Transverse colon (tissue), 4 donors: ENCODE measurements around the gene PSKH1. TPM values are rescaled to one million over a fixed set of nuclear protein-coding genes. Genes with fewer than 3 reads are reported as not detected.
A peak's percentile ranks its signal among the peaks of the same experiment; 100 is the strongest.

Experiments
- DNase-seq: peaks from one replicate; pipeline ENCODE4 v3.0.0-alpha.2; 2019
- H3K27ac ChIP-seq, 4 donors: fragments of 200-600 bp; sonication (generic); 2 replicates each; pipeline ENCODE4 v1.5.1; 2016 to 2018; ENCODE audit warnings: inconsistent platforms in 4 of 4
- H3K27me3 ChIP-seq: fragments of 200-600 bp; sonication (generic); 2 replicates; pipeline ENCODE4 v1.5.1; 2017; ENCODE audit warnings: inconsistent platforms
- H3K36me3 ChIP-seq, 4 donors: fragments of 200-600 bp; sonication (generic); 2 replicates each; pipeline ENCODE4 v1.5.1; 2017 to 2019; ENCODE audit warnings: inconsistent platforms in 4 of 4
- H3K4me1 ChIP-seq, 4 donors: fragments of 200-600 bp; sonication (generic); 2 replicates each; pipeline ENCODE4 v1.5.1; 2017 to 2020; ENCODE audit warnings: inconsistent platforms in 4 of 4
- H3K4me3 ChIP-seq, 4 donors: fragments of 200-600 bp; sonication (generic); 1 replicate in 1 of 4; 2 replicates in 3 of 4; pipeline versions ENCODE4 v1.5.1 to v1.6.1; 2017 to 2019; ENCODE audit warnings: inconsistent platforms in 4 of 4
- H3K9me3 ChIP-seq, 2 donors: fragments of 200-600 bp; sonication (generic); 2 replicates each; pipeline ENCODE4 v1.5.1; 2017 to 2019; ENCODE audit warnings: inconsistent platforms in 2 of 2
- EP300 ChIP-seq: sonication (generic); formaldehyde crosslinking; IDR thresholded peaks from one replicate; pipeline ENCODE4 v1.6.1; 2017; ENCODE audit warnings: antibody characterized with exemption, low read depth
- POLR2A ChIP-seq: fragments of 450-650 bp; IDR thresholded peaks from one replicate; pipeline ENCODE4 v1.6.1; 2016; ENCODE audit warnings: antibody characterized with exemption, mild to moderate bottlenecking, moderate library complexity
- POLR2AphosphoS5 ChIP-seq, 3 donors: sonication (generic); formaldehyde crosslinking; IDR thresholded peaks; one replicate each; pipeline ENCODE4 v1.6.1; 2016; ENCODE audit warnings: antibody characterized with exemption in 3 of 3
- WGBS, 2 donors: methylation state at CpG; one replicate each; pipeline ENCODE4 v1.1.5; 2018; ENCODE audit warnings: low coverage in 1 of 2; 5-methylcytosine and 5-hydroxymethylcytosine counted together
- in situ Hi-C, 4 donors: fragments of 200-750 bp; cut with MboI; loops; one replicate each; pipeline versions ENCODE4 v1.15.0 to v1.15.1; 2017; ENCODE audit warnings: low sequenced_read_pairs in 3 of 4, low pct_ligation_motif_present in 1 of 4, low pct_unique_long_range_greater_than_20kb in 1 of 4
- intact Hi-C: fragments of 100-400 bp; cut with DNase I; formaldehyde crosslinking; loops from one replicate; pipeline ENCODE4 v1.15.1; 2023; ENCODE audit warnings: low total_unique reads
- total RNA-seq, 4 donors: library from RNA; depleted of rRNA; stranded (reverse); fragments of >200 nt; gene quantifications; one replicate each; pipeline ENCODE4 v1.1.0, GENCODE V29; 2016
- TF ChIP-seq, protein P1 (sequence below), 5 experiments: fragments of 200-600 bp in 3 of 5; fragments of 450-650 bp in 2 of 5; sonication (generic) in 3 of 5; IDR thresholded peaks; 1 replicate in 2 of 5; 2 replicates in 3 of 5; pipeline ENCODE4 v1.5.1; 2016 to 2017; ENCODE audit warnings: antibody characterized with exemption in 5 of 5, inconsistent platforms in 3 of 5, mild to moderate bottlenecking in 2 of 5, moderate library complexity in 1 of 5

The PSKH1 gene
- total RNA-seq, 4 donors from 2014 or later: 24.1 to 132 (median 56.2) TPM

DNA sequence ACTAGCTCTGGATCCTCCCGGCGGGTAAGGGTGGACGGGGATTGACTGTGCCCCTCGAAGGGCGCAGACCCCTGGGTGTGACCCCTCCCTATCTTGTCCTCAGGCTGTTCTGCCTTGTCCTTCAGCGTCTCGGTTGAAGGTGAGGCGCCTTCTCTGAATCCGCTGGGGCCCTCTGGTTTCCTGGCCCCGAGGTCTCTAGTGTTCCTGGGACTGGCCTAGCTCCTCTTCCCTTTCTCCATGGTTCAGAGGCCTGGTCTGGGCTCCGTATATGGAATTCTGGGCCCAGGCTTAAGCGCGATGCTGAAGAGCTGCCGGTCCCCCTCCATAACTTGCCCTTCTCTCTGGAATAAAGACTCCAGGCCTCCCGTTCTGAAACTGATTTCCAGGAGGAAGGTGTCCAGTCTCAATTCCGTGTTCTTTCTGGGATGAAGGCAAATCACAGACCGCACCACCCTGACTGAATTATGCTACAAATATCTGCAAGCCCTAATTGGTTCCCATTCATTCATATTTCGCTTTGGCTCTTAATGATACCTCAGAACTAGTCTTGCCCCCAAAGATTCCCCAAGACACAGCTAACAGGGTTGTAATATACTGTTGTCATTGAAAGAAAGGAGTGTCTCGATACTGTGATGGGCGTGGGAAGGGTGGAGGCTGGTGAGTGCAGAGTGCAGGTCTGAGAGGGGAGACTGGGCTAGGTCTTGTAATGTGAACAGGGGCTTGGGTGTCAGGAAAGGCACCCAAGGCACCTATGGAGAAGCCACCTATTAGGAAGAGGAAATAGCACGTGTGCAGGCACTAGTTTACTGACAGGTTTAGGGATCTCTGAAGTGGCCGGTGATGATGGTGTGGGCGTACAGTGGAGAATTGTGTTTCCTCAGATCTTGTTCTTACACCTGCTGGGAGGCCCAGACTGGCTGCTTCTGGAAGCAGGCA, 19.4 kb upstream of the PSKH1 start:
- H3K36me3 ChIP-seq: peaks cover 0 to 22% (median 7%) of the 10 kb centered on the region in 4 donors

DNA sequence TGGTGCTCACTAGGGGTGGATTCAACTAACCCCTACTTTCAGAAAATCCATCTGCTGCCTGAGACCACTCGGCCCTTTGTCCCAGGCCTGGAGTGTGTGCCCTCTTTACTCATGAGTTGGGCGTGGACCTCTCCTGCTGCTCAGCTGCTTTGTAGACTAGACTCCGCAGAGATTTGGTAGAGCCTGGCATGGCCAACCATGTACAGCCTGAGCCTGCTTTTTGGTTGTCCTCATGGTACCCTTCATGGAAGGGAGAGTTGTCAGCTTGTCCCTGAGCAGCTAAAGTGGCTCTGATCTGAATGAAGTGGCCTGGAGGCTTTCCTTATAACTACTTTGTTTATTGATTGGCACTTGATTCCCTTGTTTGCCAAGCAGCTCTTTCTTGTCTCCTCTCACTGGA, 18.7 kb upstream of the PSKH1 start:
- peaks cover 0 to 27% (median 10%) of the 10 kb centered on the region in 4 donors for H3K36me3 ChIP-seq
- 61% methylated on average over 3 of the region's 3 CpGs; no CpG with 5 or more reads in 1 of the 2 donors for WGBS, 2 donors

More for the DNA sequence above, 19.4 kb upstream of the PSKH1 start:
- intact Hi-C loops (no loop called here), in situ Hi-C loops (no loop called here)
- H3K4me3 ChIP-seq: peak overlapping the region; percentile 75 to 96 (median 87)
- TF ChIP-seq POLR2AphosphoS5 (IDR thresholded peaks at IDR 0.05): peak in 1 of 3 donors; percentile 34
- TF ChIP-seq, protein P1, sequence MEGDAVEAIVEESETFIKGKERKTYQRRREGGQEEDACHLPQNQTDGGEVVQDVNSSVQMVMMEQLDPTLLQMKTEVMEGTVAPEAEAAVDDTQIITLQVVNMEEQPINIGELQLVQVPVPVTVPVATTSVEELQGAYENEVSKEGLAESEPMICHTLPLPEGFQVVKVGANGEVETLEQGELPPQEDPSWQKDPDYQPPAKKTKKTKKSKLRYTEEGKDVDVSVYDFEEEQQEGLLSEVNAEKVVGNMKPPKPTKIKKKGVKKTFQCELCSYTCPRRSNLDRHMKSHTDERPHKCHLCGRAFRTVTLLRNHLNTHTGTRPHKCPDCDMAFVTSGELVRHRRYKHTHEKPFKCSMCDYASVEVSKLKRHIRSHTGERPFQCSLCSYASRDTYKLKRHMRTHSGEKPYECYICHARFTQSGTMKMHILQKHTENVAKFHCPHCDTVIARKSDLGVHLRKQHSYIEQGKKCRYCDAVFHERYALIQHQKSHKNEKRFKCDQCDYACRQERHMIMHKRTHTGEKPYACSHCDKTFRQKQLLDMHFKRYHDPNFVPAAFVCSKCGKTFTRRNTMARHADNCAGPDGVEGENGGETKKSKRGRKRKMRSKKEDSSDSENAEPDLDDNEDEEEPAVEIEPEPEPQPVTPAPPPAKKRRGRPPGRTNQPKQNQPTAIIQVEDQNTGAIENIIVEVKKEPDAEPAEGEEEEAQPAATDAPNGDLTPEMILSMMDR (IDR thresholded peaks at IDR 0.05): no peak
- peak; percentile 28 for DNase-seq
- H3K27ac ChIP-seq: peak overlapping the region; percentile 85 to 90 (median 88)
- WGBS, 2 donors: 8 to 18% methylated on average over 8 to 23 of the region's 23 CpGs
- H3K27me3 ChIP-seq: no peaks in the 10 kb centered on the region
- no peaks in the 10 kb centered on the region for H3K9me3 ChIP-seq
- H3K4me1 ChIP-seq: peaks cover 17 to 27% (median 21%) of the 10 kb centered on the region in 4 donors

DNA sequence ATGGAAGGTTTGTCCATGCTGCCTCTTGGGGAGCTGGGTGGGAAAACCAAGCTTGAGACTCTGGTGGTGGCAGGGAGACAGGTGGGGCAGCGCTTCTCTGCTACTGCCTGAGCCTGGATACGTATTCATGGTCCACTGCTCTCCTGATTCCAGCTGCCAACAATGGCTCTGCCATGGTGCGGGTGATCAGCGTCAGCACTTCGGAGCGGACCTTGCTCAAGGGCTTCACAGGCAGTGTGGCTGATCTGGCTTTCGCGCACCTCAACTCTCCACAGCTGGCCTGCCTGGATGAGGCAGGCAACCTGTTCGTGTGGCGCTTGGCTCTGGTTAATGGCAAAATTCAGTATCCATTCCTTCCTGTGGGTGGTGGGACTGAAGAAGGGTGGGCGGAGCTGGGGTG, 16.0 kb upstream of the PSKH1 start:
- H3K27ac ChIP-seq: no peak overlapping the region
- no peak for TF ChIP-seq POLR2AphosphoS5 (IDR thresholded peaks at IDR 0.05)
- no peak for TF ChIP-seq EP300
- TF ChIP-seq, protein P1 (IDR thresholded peaks at IDR 0.05): no peak
- TF ChIP-seq POLR2A: no peak
- peaks cover 17 to 27% (median 21%) of the 10 kb centered on the region in 4 donors for H3K4me1 ChIP-seq
- no peaks in the 10 kb centered on the region for H3K9me3 ChIP-seq
- no peaks in the 10 kb centered on the region for H3K27me3 ChIP-seq
- no peak for DNase-seq
- H3K36me3 ChIP-seq: peaks cover 0 to 50% (median 21%) of the 10 kb centered on the region in 4 donors
- in situ Hi-C loops (no loop called here), intact Hi-C loops (no loop called here)
- 92% methylated on average over 9 of the region's 11 CpGs; no CpG with 5 or more reads in 1 of the 2 donors for WGBS, 2 donors
- no peak overlapping the region for H3K4me3 ChIP-seq

More for the DNA sequence above, 18.7 kb upstream of the PSKH1 start:
- intact Hi-C loops (no loop called here), in situ Hi-C loops (no loop called here)
- Histone ChIP-seq H3K9me3 (no peaks in the 10 kb centered on the region), H3K27me3 (no peaks in the 10 kb centered on the region), H3K27ac (peak overlapping the region; percentile 11 to 90 (median 88)), H3K4me3 (peak overlapping the region in 3 of 4 donors; percentile 75 to 88 (median 86)), H3K4me1 (peaks cover 17 to 27% (median 21%) of the 10 kb centered on the region in 4 donors)
- no peak for DNase-seq
- no peak for TF ChIP-seq POLR2AphosphoS5 (IDR thresholded peaks at IDR 0.05)
- no peak for TF ChIP-seq EP300
- TF ChIP-seq, protein P1 (IDR thresholded peaks at IDR 0.05): no peak
- TF ChIP-seq POLR2A: no peak

DNA sequence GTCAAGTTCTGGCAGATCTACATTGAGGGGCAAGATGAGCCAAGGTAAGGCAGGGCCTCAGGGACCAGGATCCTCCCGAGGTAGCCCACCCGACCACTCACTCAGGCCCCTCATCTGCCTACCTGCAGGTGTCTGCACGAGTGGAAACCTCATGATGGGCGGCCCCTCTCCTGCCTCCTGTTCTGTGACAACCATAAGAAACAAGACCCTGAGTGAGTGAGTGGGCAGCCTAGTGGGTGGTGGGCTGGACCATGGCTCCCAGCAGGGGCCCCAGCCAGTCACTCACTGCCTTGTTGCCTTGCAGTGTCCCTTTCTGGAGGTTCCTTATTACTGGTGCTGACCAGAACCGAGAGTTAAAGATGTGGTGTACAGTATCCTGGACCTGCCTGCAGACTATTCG, 14.8 kb upstream of the PSKH1 start:
- Histone ChIP-seq H3K9me3 (no peaks in the 10 kb centered on the region), H3K27ac (no peak overlapping the region), H3K27me3 (no peaks in the 10 kb centered on the region), H3K4me3 (no peak overlapping the region), H3K4me1 (peaks cover 16 to 20% (median 17%) of the 10 kb centered on the region in 4 donors), H3K36me3 (peaks cover 0 to 55% (median 21%) of the 10 kb centered on the region in 4 donors)
- WGBS, 2 donors: 87% methylated on average over 5 of the region's 6 CpGs; no CpG with 5 or more reads in 1 of the 2 donors
- in situ Hi-C loops: no loop called here
- no peak for TF ChIP-seq POLR2A
- TF ChIP-seq EP300: no peak
- TF ChIP-seq, protein P1 (IDR thresholded peaks at IDR 0.05): no peak
- no peak for TF ChIP-seq POLR2AphosphoS5 (IDR thresholded peaks at IDR 0.05)
- no peak for DNase-seq
- intact Hi-C loops: no loop called here
